ENCODE results near the gene USF3. TPM values are rescaled to one million over a fixed set of nuclear protein-coding genes. Genes with fewer than 3 reads are reported as not detected.

USF3 gene
- total and polyA plus RNA-seq, 3 experiments from 2014 or later, result 4.9 to 13.2 (median 11.2) TPM

DNA sequence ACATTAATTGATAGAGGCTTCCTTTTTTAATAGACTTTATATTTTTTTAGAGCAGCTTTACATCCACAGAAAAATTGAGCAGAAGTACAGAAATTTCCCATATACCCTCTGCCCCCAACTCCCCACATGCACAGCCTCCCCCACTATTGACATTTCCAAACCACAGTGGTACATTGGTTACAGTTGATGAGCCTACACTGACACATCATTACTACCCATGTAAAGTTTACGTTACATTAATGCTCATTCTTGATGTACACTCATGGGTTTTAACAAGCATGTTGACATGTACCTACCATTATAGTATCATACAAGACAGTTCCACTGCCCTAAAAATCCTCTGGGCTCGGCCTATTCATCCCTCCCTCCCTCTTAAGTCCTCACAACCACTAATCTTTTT, 78.7 kb downstream of the USF3 start:
- no peaks in the 10 kb centered on the region for H3K4me1 ChIP-seq (ENCODE audit: insufficient read depth, low read length)
- Mint-ChIP-seq H3K4me3 (no peak overlapping the region), H3K27me3 (no peaks in the 10 kb centered on the region), H3K36me3 (peaks cover 15 to 85% (median 20%) of the 10 kb centered on the region in 3 donors), H3K9me3 (no peaks in the 10 kb centered on the region), H3K27ac (no peak overlapping the region), H3K4me1 (no peaks in the 10 kb centered on the region)
- H3K4me3 ChIP-seq (ENCODE audit: low read length), result no peak overlapping the region
- CTCF ChIA-PET, result interaction anchor here (0.9 kb wide), 1 partner anchor 40 kb away, joined by 3 read pairs; no protein-coding TSS in a partner anchor
- no peaks in the 10 kb centered on the region for H3K27me3 ChIP-seq (ENCODE audit: insufficient read depth, low read length, poor library complexity, severe bottlenecking)
- peaks cover 40% of the 10 kb centered on the region for H3K36me3 ChIP-seq (ENCODE audit: insufficient read depth, low read length)
- H3K9me3 ChIP-seq (ENCODE audit: low read length), result no peaks in the 10 kb centered on the region
- no peak for DNase-seq
- POLR2A ChIA-PET, result no interaction called here
- H3K27ac ChIP-seq (ENCODE audit: low read depth, low read length), result no peak overlapping the region

DNA sequence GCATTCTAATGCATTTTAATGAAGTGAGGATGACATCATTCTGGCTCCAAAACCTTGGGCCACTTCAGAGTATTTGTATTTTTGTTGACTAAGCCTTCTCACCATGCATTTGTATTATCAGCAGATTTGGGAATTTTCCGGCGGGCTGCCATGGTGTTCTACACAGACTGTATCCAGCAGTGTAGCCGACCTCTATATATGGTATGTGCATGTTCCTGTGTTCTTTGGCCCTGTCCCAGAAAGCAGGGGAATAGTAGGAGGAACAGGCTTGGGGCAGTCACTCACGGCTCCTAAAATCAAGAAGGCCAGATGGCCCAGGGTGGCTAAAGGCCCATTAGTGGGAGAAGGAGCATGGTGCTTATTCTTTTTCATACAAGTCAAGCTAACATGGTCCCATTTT, 80.5 kb downstream of the USF3 start:
- POLR2A ChIA-PET, result no interaction called here
- DNase-seq, result no peak
- Mint-ChIP-seq H3K4me1 (no peaks in the 10 kb centered on the region), H3K9me3 (no peaks in the 10 kb centered on the region), H3K4me3 (no peak overlapping the region), H3K27ac (no peak overlapping the region), H3K36me3 (peaks cover 15 to 94% (median 25%) of the 10 kb centered on the region in 3 donors), H3K27me3 (peaks cover 0 to 1% of the 10 kb centered on the region in 2 donors)
- no peak overlapping the region for H3K27ac ChIP-seq (ENCODE audit: low read depth, low read length)
- no peaks in the 10 kb centered on the region for H3K27me3 ChIP-seq (ENCODE audit: insufficient read depth, low read length, poor library complexity, severe bottlenecking)
- CTCF ChIA-PET, result no interaction called here
- H3K4me3 ChIP-seq (ENCODE audit: low read length), result no peak overlapping the region
- H3K9me3 ChIP-seq (ENCODE audit: low read length), result no peaks in the 10 kb centered on the region
- H3K4me1 ChIP-seq (ENCODE audit: insufficient read depth, low read length), result no peaks in the 10 kb centered on the region
- H3K36me3 ChIP-seq (ENCODE audit: insufficient read depth, low read length), result peaks cover 49% of the 10 kb centered on the region

DNA sequence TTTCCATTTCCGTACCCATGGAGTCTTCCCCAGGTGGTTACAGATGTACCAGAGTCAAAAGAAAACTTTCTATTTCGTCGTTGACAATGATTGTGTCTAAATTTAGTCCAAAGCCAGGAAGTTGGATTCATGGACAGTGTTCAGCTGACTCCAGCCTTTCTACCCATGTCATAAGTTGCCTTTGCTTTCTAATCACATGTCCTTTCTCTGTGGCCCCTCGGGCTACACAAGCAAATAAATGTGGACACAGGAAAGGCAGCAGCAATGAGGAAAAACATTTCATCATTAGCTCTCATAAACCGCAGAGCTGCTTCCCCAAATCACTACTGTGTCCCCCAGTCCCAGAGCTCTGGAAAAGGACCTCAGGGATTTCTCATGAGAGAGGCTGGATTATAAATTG, 82.0 kb downstream of the USF3 start:
- Histone ChIP-seq H3K27ac (ENCODE audit: low read depth, low read length) (no peak overlapping the region), H3K27me3 (ENCODE audit: insufficient read depth, low read length, poor library complexity, severe bottlenecking) (no peaks in the 10 kb centered on the region), H3K36me3 (ENCODE audit: insufficient read depth, low read length) (peaks cover 48% of the 10 kb centered on the region), H3K4me1 (ENCODE audit: insufficient read depth, low read length) (no peaks in the 10 kb centered on the region), H3K4me3 (ENCODE audit: low read length) (no peak overlapping the region), H3K9me3 (ENCODE audit: low read length) (no peaks in the 10 kb centered on the region)
- Mint-ChIP-seq H3K27ac (no peak overlapping the region), H3K4me3 (no peak overlapping the region), H3K4me1 (no peaks in the 10 kb centered on the region), H3K36me3 (peaks cover 7 to 94% (median 25%) of the 10 kb centered on the region in 3 donors), H3K27me3 (peaks cover 0 to 1% of the 10 kb centered on the region in 2 donors), H3K9me3 (no peaks in the 10 kb centered on the region)
- ChIA-PET POLR2A (no interaction called here), CTCF (interaction anchor here (1.2 kb wide), 1 partner anchor 22 kb away, joined by 3 read pairs; no protein-coding TSS in a partner anchor)
- DNase-seq, result no peak

DNA sequence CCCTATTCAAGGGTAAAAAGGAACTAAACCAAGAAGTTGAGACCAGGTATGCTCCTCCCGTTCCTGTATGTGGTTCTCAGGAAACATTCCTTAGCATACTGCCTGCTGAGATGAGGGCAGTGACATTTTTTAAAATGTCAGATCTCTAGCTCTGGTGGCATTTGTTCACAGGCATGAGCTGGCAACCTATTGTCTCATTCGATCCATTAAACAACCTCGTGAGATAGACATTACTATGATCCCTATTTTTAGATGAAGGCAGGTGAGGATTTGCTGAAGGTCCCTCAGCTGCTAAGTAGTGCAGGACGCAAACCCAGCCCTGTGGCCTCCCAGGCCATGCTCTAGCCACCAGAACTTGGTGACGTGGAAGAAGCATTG, 89.2 kb downstream of the USF3 start:
- H3K9me3 ChIP-seq (ENCODE audit: low read length), result no peaks in the 10 kb centered on the region
- CTCF ChIA-PET, result no interaction called here
- POLR2A ChIA-PET, result no interaction called here
- peaks cover 0 to 1% of the 10 kb centered on the region in 2 donors for H3K27me3 Mint-ChIP-seq
- peak overlapping the region in 6 of 8 donors; percentile 0 to 82 (median 70) for H3K27ac Mint-ChIP-seq
- peaks cover 46% of the 10 kb centered on the region for H3K36me3 ChIP-seq (ENCODE audit: insufficient read depth, low read length)
- no peaks in the 10 kb centered on the region for H3K27me3 ChIP-seq (ENCODE audit: insufficient read depth, low read length, poor library complexity, severe bottlenecking)
- no peaks in the 10 kb centered on the region for H3K9me3 Mint-ChIP-seq
- H3K4me3 Mint-ChIP-seq, result peak overlapping the region in 4 of 7 donors; percentile 40 to 69 (median 55)
- H3K4me3 ChIP-seq (ENCODE audit: low read length), result no peak overlapping the region
- peaks cover 13 to 87% (median 34%) of the 10 kb centered on the region in 3 donors for H3K36me3 Mint-ChIP-seq
- no peak overlapping the region for H3K27ac ChIP-seq (ENCODE audit: low read depth, low read length)
- no peak for DNase-seq
- peaks cover 22 to 34% (median 25%) of the 10 kb centered on the region in 3 donors for H3K4me1 Mint-ChIP-seq
- H3K4me1 ChIP-seq (ENCODE audit: insufficient read depth, low read length), result peaks cover 20% of the 10 kb centered on the region

DNA sequence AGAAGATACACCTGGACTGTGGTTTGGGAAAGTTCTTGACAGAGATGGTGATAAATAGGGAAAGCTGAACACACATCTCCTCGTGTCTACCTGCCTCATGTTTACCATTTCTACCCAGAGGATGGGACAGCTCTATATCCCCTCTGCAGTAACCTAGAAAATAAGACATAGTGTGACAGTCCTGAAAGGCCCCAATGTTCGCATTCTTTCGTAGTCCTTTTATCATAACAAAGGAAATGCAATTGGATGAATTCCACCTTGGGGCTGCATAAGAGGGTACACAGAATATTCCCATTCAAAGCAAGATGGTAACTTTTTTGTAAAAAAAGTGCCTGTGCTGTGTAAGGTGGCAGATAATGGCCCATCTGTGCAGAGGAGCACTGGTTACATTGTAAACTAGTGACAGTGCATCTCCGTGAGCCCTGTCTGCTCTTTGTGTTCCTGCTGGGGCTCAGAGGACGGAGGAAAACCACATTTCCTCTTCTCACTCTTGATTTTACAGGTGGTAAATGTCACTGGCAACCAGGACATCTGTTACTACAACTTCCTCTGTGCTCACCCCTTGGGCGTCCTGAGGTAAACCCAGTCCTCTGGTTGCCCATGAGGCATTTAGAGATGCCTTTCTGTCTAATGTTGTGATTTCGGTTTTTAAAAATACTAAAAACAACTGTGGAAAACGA, 89.8 kb downstream of the USF3 start:
- Mint-ChIP-seq H3K27me3 (peaks cover 0 to under 1% of the 10 kb centered on the region in 2 donors), H3K27ac (peak overlapping the region in 6 of 8 donors; percentile 0 to 82 (median 70))

DNA sequence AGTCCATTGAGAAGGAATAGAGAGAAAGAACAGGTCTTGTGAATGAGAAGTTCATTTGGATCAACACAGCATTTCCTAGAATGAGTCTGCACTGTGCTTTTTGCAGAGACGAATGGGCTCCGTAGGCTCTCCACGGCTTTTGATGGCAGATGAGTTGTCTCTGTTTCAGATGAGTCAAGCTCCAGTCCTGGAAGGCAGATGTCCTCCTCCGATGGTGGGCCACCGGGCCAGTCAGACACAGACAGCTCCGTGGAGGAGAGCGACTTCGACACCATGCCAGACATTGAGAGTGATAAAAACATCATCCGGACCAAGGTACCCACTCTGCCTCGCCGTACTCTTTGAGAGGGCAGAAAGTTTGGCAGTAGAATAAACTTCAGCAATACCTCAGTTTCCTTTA, 93.6 kb downstream of the USF3 start:
- Histone ChIP-seq H3K27me3 (ENCODE audit: insufficient read depth, low read length, poor library complexity, severe bottlenecking) (no peaks in the 10 kb centered on the region), H3K9me3 (ENCODE audit: low read length) (no peaks in the 10 kb centered on the region), H3K4me1 (ENCODE audit: insufficient read depth, low read length) (peaks cover 20% of the 10 kb centered on the region), H3K36me3 (ENCODE audit: insufficient read depth, low read length) (peaks cover 22% of the 10 kb centered on the region), H3K27ac (ENCODE audit: low read depth, low read length) (no peak overlapping the region), H3K4me3 (ENCODE audit: low read length) (no peak overlapping the region)
- Mint-ChIP-seq H3K4me3 (no peak overlapping the region), H3K36me3 (peaks cover 0 to 71% (median 17%) of the 10 kb centered on the region in 3 donors), H3K27ac (no peak overlapping the region), H3K9me3 (no peaks in the 10 kb centered on the region), H3K4me1 (peaks cover 17 to 29% (median 20%) of the 10 kb centered on the region in 3 donors), H3K27me3 (no peaks in the 10 kb centered on the region)
- DNase-seq, result no peak
- ChIA-PET POLR2A (no interaction called here), CTCF (interaction anchor here (1.0 kb wide), 1 partner anchor 109 kb away, joined by 3 read pairs; no protein-coding TSS in a partner anchor)

More for the DNA sequence above, 89.8 kb downstream of the USF3 start:
- Histone ChIP-seq H3K4me3 (ENCODE audit: low read length) (no peak overlapping the region), H3K9me3 (ENCODE audit: low read length) (no peaks in the 10 kb centered on the region), H3K36me3 (ENCODE audit: insufficient read depth, low read length) (peaks cover 45% of the 10 kb centered on the region), H3K4me1 (ENCODE audit: insufficient read depth, low read length) (peaks cover 20% of the 10 kb centered on the region), H3K27me3 (ENCODE audit: insufficient read depth, low read length, poor library complexity, severe bottlenecking) (no peaks in the 10 kb centered on the region), H3K27ac (ENCODE audit: low read depth, low read length) (no peak overlapping the region)
- ChIA-PET POLR2A (no interaction called here), CTCF (interaction anchor here (2.4 kb wide), 1 partner anchor 29 kb away, joined by 10 read pairs; no protein-coding TSS in a partner anchor)
- Mint-ChIP-seq H3K9me3 (no peaks in the 10 kb centered on the region), H3K4me1 (peaks cover 22 to 34% (median 25%) of the 10 kb centered on the region in 3 donors), H3K36me3 (peaks cover 13 to 87% (median 30%) of the 10 kb centered on the region in 3 donors), H3K4me3 (peak overlapping the region in 5 of 7 donors; percentile 30 to 69 (median 45))
- DNase-seq, result peak; percentile 3 to 55 (median 33)

DNA sequence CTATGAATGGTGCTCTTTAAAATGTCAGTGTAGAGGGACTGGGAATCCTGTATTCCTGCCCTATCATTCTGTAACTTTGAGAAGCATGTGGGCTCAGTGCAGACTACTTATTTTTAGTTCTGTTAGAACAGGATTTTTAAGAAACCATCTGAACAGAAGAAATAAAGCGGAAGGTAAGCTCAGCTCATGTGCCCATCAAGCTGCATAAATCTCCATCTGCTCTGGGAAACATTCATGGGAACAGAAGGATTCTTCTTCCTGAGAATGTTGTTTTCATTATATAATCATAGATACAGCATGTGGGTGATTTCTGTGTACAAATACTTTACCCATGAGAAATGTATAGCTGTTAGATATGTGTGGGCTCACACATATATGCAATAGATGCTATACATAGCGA, 94.2 kb downstream of the USF3 start:
- Histone ChIP-seq H3K4me1 (ENCODE audit: insufficient read depth, low read length) (peaks cover 17% of the 10 kb centered on the region), H3K4me3 (ENCODE audit: low read length) (no peak overlapping the region), H3K27me3 (ENCODE audit: insufficient read depth, low read length, poor library complexity, severe bottlenecking) (no peaks in the 10 kb centered on the region), H3K27ac (ENCODE audit: low read depth, low read length) (no peak overlapping the region), H3K36me3 (ENCODE audit: insufficient read depth, low read length) (peaks cover 18% of the 10 kb centered on the region), H3K9me3 (ENCODE audit: low read length) (no peaks in the 10 kb centered on the region)
- Mint-ChIP-seq H3K9me3 (no peaks in the 10 kb centered on the region), H3K4me3 (no peak overlapping the region), H3K27ac (no peak overlapping the region), H3K27me3 (no peaks in the 10 kb centered on the region), H3K4me1 (peaks cover 16 to 25% (median 18%) of the 10 kb centered on the region in 3 donors), H3K36me3 (peaks cover 0 to 69% (median 20%) of the 10 kb centered on the region in 3 donors)
- no peak for DNase-seq
- CTCF ChIA-PET, result interaction anchor here (1.0 kb wide), 1 partner anchor 109 kb away, joined by 3 read pairs; no protein-coding TSS in a partner anchor
- POLR2A ChIA-PET, result no interaction called here

DNA sequence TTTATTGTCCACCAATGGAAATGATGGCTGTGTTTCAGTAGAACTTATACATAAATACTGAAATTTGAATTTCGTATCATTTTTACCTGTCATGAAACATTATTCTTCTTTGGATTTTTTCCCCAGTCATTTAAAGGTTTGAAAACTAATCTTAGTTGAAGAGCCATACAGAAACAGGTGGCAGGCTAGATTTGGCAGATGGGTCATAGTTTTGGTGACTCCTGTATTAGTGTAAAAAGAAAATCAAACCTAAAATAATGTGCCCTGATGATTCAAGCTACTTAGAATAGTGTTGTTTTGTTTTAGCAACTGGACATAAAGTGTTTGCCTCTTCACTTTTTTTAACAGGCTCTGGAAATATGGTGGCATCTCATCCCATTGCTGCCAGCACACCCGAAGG, 95.2 kb downstream of the USF3 start:
- H3K27ac Mint-ChIP-seq, result no peak overlapping the region
- Histone ChIP-seq H3K36me3 (ENCODE audit: insufficient read depth, low read length) (peaks cover 17% of the 10 kb centered on the region), H3K27me3 (ENCODE audit: insufficient read depth, low read length, poor library complexity, severe bottlenecking) (no peaks in the 10 kb centered on the region), H3K4me3 (ENCODE audit: low read length) (no peak overlapping the region), H3K27ac (ENCODE audit: low read depth, low read length) (no peak overlapping the region), H3K4me1 (ENCODE audit: insufficient read depth, low read length) (peaks cover 7% of the 10 kb centered on the region), H3K9me3 (ENCODE audit: low read length) (no peaks in the 10 kb centered on the region)
- POLR2A ChIA-PET, result no interaction called here
- H3K4me3 Mint-ChIP-seq, result no peak overlapping the region
- H3K27me3 Mint-ChIP-seq, result no peaks in the 10 kb centered on the region
- CTCF ChIA-PET, result no interaction called here
- H3K9me3 Mint-ChIP-seq, result no peaks in the 10 kb centered on the region
- DNase-seq, result no peak
- peaks cover 6 to 15% (median 8%) of the 10 kb centered on the region in 3 donors for H3K4me1 Mint-ChIP-seq
- H3K36me3 Mint-ChIP-seq, result peaks cover 0 to 69% (median 22%) of the 10 kb centered on the region in 3 donors
